ENCODE data around the gene KL.

The KL gene

DNA sequence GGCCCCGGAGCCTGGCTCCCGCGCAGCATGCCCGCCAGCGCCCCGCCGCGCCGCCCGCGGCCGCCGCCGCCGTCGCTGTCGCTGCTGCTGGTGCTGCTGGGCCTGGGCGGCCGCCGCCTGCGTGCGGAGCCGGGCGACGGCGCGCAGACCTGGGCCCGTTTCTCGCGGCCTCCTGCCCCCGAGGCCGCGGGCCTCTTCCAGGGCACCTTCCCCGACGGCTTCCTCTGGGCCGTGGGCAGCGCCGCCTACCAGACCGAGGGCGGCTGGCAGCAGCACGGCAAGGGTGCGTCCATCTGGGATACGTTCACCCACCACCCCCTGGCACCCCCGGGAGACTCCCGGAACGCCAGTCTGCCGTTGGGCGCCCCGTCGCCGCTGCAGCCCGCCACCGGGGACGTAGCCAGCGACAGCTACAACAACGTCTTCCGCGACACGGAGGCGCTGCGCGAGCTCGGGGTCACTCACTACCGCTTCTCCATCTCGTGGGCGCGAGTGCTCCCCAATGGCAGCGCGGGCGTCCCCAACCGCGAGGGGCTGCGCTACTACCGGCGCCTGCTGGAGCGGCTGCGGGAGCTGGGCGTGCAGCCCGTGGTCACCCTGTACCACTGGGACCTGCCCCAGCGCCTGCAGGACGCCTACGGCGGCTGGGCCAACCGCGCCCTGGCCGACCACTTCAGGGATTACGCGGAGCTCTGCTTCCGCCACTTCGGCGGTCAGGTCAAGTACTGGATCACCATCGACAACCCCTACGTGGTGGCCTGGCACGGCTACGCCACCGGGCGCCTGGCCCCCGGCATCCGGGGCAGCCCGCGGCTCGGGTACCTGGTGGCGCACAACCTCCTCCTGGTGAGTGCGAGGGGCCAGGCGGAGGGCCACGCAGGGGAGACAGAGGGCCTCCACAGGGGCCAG is at the start of gene KL:
KL (plus strand) TSS at position 10 of the 909 bp plus-strand sequence; CDS start at position 28, 18 bp downstream.
- DNase-seq: no peak

DNA sequence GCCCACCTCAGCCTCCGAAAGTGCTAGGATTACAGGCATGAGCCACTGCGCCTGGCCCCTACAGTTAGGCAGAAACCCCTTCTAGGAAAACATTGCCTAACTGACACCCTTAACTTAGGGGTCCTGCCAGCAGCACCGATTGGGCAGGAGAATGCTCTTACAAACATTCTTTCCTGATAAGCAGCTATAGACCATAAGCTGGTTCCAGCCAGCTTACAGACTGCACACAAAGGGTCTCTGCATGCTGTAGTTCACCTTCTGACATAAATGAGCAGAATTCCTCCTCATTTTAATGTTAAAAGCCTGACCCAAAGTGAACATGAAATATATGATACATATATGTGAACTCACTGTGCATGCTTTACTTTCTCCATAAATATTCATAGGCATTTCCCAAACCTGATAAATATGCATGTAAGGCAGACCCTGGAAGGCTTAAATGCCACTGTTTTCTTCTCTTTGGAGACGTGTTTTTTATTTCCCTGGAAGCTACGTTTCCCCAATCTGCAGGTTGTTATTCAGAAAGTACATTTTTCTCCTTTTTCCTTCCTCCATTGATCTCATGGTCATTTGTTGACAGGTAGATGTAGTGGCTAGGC is 48.5 kb upstream of the KL start:
- no peak for DNase-seq

DNA sequence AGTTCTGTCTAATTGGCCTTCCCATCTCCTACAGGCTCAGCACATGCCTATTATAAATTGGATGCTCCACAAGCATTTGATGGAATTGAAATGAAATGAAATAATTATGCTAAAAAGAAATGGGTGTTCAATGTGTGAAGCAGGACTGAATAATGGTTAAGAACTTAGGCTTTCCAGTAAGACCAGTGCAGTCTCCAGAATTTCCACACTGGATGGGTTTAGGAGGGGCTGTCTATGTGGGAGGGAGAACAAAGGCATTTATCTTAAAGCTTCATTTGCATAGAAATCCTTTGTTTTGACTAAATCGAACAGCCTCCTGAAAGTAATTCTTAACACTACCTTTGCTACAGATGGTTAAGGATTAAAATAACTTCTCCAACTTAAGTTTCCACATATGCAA is 47.9 kb upstream of the KL start:
- no peak for DNase-seq

DNA sequence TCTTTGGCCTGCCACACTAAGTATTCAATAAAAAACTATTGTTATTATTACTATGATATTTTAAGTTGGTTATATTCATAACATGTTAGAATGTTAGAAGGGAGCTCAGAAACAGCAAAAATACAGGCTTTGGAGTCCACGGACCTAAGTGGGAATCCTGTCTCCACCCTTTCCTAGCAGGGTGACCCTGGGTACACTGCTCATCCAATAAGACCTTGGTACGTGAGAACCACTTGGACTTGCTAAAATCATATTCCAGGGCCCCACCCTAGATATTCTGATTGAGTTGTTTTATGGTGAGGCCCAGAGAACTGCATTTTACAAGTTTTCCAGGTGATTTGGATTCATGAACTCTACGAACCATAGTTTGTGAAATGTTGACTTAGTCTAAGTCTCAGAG is 47.4 kb upstream of the KL start:
- DNase-seq: no peak

DNA sequence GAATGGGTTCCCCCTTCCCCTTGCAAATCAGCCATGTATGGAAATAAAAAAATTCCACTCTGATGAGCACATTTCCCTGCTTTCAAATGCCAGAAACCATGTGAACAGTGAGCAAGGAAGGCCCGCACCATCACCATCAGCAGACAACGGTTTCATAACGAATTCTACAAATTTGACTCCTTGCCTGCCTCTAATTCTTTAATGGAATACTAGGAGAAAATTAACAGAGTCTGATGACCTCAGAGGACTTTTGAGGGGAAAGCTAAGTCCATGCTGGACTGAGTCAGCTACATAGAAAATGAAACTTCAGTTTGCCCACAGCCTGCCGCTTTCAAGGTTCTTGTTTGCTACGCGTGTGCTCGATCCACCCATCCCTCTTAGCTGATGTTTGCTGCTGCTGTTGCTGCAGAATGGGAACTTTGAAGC is 46.7 kb upstream of the KL start:
- no peak for DNase-seq

DNA sequence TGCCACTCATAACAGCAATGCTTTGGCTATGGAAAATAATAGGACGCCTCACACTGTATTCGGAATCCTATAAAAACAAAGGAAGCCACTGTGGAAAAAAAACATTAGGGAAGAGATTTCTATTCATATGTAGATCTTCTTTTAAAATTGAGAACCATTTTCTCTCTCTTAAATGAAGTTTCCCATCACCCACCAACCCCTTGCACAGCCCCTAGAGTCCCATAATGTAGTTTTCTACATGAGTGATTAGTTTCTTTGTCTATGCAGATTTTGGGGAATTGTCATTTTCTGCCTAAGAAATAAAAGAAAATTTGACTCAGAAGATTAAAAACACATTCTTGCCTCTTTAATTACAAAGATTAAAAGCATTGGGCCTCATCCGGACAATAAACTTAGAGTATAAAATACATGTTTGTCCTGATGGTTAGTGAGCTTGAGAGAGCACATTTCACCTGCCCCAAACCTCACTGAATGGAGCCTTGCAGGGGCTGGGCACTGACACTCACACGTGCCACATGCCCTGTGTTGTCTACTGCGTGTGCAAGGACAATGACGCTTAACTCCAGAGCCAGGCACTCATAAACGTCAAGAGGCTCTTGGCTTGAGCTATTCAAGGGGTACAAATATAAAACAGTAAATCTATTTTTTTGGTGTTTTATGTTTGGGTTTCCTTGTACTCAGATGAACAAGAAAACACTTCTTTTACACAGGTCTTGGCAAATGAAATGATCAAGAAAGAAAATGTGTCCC is 40.0 kb upstream of the KL start:
- no peak for DNase-seq

DNA sequence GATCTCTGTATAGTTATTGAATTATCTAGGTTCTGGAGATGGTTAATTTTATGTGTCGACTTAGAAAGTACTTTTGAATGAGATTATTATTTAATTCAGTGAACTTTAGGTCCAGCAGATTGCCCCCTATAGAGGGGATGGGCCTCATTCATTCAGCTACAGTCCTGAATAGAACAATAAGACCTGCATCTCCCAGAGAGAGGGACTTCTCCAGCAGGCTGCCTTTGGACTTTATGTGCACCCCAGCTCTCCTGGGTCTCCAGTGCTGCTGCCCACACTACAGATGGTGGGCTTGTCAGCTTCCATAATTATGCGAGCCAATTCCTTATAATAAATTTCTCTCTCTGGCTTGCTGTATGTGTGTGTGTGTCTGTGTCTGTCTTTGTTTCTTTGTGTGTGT is 39.3 kb upstream of the KL start:
- DNase-seq: no peak

DNA sequence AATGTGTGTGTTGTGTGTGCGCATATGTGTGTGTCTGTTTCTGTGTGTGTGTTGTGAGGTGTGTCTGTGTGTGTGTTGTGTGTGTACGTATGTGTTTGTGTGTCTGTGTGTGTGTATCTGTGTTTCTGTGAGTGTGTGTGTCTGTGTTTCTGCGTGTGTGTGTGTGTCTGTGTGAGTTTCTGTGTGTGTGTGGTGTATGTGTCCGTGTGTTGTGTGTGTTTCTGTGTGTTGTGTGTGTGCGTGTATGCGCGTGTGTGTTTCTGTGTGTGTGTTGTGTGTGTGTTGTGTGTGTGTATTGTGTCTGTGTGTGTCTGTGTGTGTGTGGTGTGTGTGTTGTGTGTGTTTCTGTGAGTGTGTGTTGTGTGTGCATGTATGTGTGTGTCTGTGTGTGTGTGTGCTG is 38.9 kb upstream of the KL start:
- no peak for DNase-seq

DNA sequence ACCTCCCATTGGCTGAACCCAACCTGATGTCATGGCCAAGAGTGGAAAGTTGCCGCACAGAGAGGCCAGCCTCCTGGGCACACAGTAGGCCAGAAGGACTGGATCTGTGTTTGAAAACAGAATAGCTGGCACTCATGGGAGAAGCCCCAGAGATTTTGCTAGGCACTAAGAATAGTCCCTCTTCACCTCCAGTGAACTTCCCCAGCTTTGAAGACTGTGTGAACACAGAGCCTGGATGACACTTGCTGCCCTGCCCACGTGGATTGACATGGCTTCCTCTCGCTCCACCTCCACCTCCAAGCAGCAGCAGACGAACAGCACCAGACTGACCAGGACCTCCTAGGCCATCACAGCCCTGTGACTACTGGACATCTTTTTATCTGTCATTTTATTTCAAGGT is 37.9 kb upstream of the KL start:
- DNase-seq: no peak

DNA sequence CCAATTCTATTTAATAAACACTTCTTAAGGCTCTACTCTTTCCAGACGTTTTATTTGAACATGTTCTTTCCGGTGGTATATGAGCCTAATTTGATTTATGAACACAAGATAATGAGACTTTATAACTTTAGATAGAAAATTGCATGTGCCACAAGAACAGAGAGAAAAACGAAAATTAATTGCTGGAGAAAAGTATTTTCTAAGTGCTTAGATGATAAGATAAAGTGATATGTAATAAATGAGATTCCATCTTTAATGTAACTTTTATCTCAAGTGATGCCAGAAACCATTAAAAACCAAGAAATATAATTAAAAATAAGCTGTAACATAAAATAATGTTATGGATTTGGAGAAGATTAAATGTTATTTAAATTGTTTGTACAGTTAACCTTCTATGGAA is 33.2 kb upstream of the KL start:
- no peak for DNase-seq

DNA sequence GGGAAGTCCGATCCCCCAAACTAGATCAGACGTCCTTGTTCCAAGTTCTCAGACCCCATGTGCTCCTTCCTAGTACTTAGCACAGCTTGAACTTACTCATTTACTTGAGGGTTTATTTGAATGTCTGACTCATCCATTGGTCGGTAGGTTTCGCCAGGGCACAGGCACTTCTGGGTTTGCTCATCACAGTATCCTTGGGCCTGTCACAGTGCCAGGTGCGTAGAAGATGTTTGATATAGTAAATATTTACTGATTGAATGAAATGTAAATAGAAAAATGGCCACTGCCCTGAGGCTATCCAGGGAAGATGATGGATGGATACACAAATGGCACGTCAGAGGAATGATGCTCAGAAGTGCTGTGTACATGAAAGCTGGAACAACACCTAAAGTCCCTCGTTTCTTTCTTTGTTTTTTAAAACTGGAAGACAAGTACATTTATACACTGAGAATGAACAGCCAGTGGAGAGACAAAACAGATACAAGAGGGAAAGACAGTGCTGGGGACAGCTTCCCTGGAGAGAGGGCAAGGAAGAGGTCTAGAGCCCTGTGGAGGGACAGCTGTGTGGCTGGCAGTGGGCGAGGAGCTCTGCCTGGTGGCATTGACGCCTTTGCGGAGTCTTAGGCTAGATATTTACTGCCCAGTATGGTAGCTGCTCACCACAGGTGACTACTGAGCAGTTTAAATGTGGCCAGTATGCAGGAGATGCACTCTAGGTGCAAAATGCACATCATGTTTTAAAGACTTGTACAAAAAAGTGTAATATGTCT is 31.2 kb upstream of the KL start:
- no peak for DNase-seq

DNA sequence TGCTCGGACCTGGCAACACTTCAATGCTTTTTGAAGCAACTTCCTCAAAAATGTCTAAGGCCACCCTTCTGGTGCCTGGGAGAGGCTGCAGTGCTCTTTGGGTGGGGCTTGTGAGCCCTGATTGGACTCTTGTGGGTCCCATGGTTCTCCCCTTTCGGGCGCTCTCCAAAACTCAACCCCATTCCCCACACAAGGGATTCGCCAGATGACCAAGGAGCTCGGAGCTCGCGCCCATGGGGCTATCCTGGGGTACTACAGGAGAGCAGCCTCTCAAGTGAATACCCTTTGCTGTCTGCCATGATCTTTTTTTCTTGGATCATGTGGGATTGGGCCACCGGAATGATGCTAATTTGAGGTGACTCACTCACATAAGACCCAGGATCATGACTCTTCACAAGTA is 29.7 kb upstream of the KL start:
- DNase-seq: no peak

DNA sequence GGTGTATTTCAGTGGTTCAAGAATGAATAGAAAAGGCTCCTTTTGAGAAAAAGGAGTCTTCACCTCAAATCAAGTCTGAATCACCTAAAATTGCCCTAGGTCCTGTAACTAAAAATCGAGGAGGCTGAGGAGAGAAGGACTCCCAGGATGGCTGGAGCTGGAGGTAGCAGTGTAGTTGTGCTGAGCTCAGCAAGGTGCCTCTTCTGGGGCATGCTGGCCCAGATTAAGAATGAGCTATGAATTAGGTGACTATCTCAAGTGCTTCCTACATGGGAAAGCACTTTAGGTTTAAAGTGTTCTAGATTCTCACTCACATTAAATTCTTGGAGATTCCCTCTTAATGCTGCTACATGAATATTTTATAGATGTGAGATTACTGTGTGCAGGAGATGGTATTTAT is 28.8 kb upstream of the KL start:
- no peak for DNase-seq

DNA sequence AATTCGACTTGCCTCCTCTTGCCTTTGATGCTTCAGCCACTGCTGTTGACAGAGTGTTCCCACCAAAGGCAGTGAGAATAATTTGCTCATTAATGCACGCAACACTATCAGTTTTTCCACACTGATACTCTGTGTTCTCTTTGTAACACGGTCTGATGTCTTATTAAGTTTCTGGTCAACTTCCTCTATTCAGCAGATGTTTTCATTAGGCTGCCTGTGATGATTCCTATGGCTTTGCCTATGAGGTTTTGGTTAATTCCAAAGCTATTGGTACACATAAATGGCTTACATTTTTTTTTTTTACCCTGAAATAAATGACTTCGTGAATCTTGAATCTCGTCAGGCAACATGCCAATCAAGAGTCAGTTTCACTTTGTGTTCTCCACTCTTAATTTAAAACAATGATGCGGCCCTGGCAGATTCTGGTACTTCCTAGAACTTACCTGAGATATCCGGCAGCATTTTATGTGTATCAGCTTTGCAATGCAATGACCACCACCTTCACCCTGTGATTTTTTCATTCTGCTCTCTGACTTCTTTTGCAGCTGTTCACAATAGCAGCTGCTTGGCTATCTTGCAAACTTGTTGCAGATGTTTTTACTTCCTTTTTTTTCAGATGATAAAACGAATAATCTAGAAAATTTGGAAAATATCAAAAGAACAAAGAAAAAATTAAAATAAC is 27.5 kb upstream of the KL start:
- no peak for DNase-seq

DNA sequence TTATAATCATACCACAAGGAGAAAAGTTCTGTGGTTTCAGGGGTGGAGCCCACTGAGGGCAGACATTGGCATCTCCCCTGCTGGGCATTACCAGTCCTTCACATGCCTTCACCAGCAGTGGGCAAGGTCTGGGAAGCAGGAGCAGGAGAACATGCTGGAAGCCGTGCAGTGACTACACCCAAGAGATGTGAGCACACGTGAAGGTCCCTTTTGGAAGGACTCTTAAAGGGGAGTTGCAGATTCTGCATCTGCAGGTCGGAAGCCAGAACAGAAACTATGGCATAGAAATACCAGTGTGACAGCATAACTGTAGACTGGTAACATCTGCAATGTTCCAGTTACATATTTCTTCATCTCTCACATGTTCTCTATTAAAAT is 26.9 kb upstream of the KL start:
- no peak for DNase-seq

DNA sequence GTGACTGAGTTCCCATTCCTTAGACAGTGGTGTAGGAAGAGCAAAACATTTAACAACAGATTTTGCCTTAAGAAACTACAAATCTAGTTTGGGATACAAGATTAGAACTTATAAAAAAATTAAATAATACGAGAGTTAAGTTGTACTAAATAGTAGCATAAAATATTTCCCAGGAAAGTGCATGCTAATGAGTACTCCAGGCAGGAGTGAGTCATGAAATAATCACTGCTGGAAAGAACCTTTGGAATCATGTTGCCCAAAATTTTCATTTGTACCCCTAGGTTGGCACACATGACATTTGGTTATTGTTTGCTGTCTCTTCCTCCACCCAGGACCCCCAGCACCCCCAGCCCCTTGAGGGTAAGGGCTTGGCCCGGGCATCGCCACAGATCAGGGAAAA is 26.3 kb upstream of the KL start:
- no peak for DNase-seq

DNA sequence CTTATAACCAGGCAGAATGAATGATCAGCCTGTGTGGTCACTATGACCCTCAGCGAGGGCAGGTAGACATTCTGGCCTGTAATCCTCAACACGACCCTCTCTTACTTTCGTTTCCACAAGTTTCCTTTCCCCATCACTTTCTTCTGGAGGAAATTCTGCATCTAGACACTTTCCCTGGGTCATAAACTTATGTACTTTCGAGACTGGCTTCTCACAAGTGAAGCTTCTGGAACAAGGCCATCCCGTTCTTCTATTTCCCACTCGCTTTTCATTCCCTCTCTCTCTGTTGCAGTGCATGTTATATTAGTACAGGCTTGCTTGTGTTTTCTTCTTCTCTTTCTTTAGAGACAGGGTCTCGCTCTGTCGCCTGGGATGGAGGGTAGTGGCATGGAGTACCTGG is 23.1 kb upstream of the KL start:
- no peak for DNase-seq

DNA sequence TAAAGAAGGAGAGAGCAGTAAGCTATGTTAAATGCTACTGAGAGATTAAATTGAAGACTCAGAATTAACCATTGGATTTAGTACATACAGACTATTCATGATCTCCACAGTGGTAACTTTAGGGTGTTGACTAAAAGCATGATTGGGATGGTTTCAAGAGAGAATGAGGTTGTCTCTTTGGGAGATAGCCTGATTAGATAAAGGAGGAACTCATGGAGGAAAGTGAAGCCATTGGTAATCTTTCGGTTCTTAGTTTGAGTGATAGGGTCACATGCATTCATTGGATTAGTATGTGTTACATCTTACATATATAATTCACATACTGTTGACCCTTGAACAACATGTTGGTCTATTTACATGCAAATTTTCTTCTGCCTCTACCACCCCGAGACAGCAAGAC is 18.8 kb upstream of the KL start:
- no peak for DNase-seq

DNA sequence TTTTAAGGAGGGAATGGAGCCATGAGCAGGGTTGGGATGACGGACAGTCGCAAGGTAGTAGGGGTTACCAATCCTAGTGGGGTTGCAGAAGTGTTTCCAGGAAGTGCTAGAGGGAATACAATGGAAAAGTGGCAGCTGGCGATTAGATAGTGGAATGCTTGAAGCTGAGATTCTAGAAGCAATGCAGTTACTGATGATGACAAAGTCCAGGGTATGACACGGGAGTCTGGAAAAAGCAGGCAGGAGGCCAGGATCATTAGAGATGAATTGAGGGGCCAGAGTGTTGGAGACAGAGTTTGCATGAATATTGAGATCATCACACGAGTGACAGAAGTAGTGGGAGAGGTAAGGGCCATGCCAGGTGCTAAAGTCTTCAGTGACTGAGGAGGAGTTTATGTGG is 17.3 kb upstream of the KL start:
- no peak for DNase-seq

DNA sequence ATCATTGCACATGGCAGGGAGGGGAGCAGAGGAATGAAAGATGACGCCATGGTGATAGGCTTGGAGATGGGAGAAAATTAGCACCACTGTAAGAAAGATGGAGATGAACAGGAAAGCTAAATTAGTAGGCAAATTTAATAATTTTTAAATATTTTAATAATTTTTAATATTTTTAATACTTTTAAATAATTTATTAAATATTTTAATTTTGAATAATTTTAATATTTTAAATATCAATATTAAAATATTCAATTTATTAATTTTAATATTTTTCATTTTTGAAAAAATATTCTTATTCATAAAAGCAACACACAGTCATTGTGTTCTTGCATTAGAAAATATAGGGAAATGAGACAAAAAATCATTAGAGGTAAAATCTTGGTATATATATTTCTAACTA is 15.9 kb upstream of the KL start:
- no peak for DNase-seq

DNA sequence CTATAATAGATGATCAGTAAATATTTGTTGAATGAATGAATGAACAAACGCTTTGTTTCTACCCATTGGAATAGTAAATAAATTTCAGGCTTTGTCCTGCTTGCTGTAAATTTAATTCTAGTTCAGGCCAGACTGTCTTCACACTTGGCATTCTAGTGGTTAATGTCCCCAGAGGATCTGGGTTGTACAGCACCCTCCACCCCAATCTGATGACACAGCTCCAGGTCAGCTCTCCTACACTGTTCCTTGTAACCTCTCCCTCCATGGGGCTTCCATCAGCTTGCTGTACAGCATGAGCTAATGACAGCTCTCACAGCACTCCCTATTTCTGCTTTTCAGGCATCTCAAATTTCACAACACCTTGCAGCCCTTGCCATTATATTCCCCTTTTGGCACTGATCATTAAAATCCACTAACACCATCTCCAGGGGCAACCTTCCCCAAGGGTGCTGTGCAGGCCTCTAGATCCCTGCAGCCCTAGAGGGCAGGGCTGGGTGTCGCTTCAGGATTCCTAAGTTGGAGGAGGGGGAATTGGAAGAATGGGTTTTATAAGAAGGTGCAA is 12.7 kb upstream of the KL start:
- DNase-seq: no peak

DNA sequence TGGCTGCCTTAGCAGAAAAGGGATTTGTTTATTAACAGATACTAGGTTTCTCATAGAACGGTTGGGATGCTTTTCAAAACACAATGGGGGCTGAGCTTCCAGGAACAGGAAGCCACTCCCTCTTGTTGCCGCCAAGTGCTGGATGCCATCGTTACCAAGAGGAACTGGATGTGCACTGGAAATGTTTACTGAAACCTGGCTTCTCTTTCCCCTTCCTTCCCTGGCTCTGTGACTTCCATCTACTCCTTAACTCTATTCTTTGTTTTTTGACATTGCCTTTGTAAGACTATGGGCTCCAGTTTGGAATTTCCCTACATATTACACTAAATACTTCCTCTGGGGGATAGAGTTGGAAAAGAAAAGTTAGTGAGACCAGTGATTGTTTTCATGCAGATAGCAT is 11.7 kb upstream of the KL start:
- no peak for DNase-seq
